ENCODE measurements around the gene IL2RA.
"Not testable (repeated sequence)": the region's sequence is repeated elsewhere in the genome, so short reads cannot be mapped to it uniquely, and the experiment has no call there.

The IL2RA gene

GRCh38 chr10:5963071-5963470, 99.1 kb downstream of the IL2RA start:
- Histone ChIP-seq H3K27me3 (replicated peaks; ENCODE audit: control insufficient read depth, insufficient read depth, low read length) (no peaks in the 10 kb centered on the region), H3K4me3 (replicated peaks; ENCODE audit: low read depth, low read length) (no peak overlapping the region), H3K36me3 (ENCODE audit: control insufficient read depth, insufficient read depth, low read length) (peaks cover 21% of the 10 kb centered on the region)
- no peak for DNase-seq (ENCODE audit: extremely low read depth, insufficient read length)
- no peak for TF ChIP-seq CTCF (IDR thresholded peaks at IDR 0.05; ENCODE audit: insufficient read depth, low read length, poor library complexity, severe bottlenecking)

GRCh38 chr10:5962358-5962940, 99.7 kb downstream of the IL2RA start:
- not testable (repeated sequence) for H3K4me3 ChIP-seq (replicated peaks; ENCODE audit: low read depth, low read length); H3K27me3 ChIP-seq (replicated peaks; ENCODE audit: control insufficient read depth, insufficient read depth, low read length); DNase-seq (ENCODE audit: extremely low read depth, insufficient read length)
- peaks cover 21% of the 10 kb centered on the region for H3K36me3 ChIP-seq (ENCODE audit: control insufficient read depth, insufficient read depth, low read length)

- Histone ChIP-seq H3K27me3 (replicated peaks; ENCODE audit: control insufficient read depth, insufficient read depth, low read length) (no peaks in the 10 kb centered on the region), H3K4me3 (replicated peaks; ENCODE audit: low read depth, low read length) (no peak overlapping the region), H3K36me3 (ENCODE audit: control insufficient read depth, insufficient read depth, low read length) (peaks cover 20% of the 10 kb centered on the region)
- no peak for TF ChIP-seq CTCF (IDR thresholded peaks at IDR 0.05; ENCODE audit: insufficient read depth, low read length, poor library complexity, severe bottlenecking)
- no peak for DNase-seq (ENCODE audit: extremely low read depth, insufficient read length)
Measured at GRCh38 chr10:5961405-5962100, 100.6 kb downstream of the IL2RA start.

- H3K27me3 ChIP-seq (replicated peaks; ENCODE audit: control insufficient read depth, insufficient read depth, low read length); H3K4me3 ChIP-seq (replicated peaks; ENCODE audit: low read depth, low read length); DNase-seq (ENCODE audit: extremely low read depth, insufficient read length): not testable (repeated sequence)
- peaks cover 21% of the 10 kb centered on the region for H3K36me3 ChIP-seq (ENCODE audit: control insufficient read depth, insufficient read depth, low read length)
Measured at GRCh38 chr10:5960973-5961275, 101.2 kb downstream of the IL2RA start.
